Stimulated activated CD4-positive, alpha-beta T cell treated with anti-CD3 and anti-CD28 coated beads, TNF-alpha, amount 100 ng/mL, for 24 hours (primary cell): ENCODE measurements around the gene KATNIP.

Source experiments
- DNase-seq, 3 experiments: peaks; one replicate each; pipeline ENCODE4 v3.0.0-alpha.2; 2020; ENCODE audit warnings: low read depth in 3 of 3

Gene KATNIP

GRCh38 chr16:27582883-27583282 lies 32.9 kb downstream of the KATNIP start:
- DNase-seq: no peak

- no peak for DNase-seq
Observed at GRCh38 chr16:27583634-27584033, 33.7 kb downstream of the KATNIP start.

GRCh38 chr16:27585200-27585599 lies 35.3 kb downstream of the KATNIP start:
- DNase-seq: no peak

GRCh38 chr16:27586711-27587110 lies 36.8 kb downstream of the KATNIP start:
- no peak for DNase-seq

- DNase-seq: no peak
Observed at GRCh38 chr16:27588057-27588456, 38.1 kb downstream of the KATNIP start.

DNA sequence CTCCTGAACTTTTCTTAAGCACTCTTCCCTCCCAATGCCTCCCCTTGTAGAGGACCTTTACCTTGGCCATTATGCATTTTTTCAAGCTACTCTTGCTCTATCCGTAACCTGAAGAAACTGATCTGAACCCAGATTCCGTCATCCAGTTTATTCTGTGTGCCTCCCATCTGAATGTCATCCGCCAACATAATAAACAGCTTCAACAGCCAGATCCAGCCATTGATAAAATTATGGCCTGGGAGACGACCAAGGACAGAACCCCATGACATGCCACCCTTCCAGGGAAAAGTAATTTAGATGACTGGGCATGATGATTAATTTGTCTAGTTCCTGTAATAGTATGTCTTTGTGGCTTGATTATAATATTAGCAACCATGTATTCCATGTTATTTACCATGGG lies 41.9 kb downstream of the KATNIP start:
- DNase-seq: no peak

GRCh38 chr16:27595475-27595874 lies 45.5 kb downstream of the KATNIP start:
- no peak for DNase-seq

DNA sequence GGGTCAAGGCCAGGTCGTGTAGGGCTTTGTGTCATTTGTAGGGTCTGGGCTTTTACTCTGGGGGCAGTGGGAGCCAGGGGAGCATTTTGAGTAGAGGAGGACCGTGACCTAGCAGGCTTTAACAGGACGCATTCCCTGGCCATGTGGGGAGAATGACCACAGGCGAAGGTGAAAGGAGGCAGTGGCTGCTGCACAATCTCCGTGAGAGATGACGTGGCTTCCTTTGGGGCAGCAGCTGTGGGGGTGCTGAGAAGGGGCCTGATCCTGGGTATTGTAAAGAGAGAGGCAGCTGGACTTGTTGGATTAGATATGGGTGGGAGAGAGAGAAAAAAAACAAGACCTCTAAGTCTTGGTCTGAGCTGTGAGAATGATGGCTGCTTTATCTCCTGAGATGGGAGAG lies 46.0 kb downstream of the KATNIP start:
- DNase-seq: no peak

DNA sequence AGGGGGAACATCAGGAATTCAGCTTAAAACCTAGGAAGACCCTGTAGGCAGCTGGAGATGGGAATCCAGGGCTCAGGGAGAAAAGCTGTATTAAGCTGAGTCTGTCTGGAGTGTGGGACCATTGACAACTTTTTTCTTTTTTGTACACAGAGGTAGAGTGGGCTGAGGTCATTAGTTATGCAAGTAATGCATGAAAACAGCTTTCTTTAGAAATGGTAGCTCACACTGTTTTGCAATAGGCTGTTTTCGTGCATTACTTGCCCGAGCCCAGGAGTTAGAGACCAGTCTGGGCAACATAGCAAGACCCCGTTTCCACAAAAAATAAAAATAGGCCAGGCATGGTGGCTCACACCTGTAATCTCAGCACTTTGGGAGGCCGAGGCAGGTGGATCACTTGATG lies 46.5 kb downstream of the KATNIP start:
- no peak for DNase-seq

DNA sequence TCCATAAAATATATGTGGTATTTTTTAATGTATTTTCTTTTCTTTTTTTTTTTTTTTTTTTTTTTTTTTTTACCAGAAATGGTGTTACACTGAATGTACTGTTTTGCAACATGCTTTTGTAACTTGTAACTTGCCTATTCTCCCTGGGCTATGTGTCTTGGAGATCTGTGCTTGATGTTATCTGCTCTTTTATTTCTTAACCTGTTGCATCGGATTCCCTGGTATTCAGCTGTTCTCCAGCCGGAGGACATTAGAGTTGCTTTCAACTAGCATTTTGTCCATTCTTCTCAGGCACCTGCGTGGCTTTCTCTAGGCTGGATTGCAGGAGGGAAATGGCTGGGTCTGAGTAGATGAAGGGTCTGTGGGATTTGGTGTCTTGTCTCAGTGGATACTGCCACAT lies 47.4 kb downstream of the KATNIP start:
- DNase-seq: no peak

- DNase-seq: no peak
Observed at GRCh38 chr16:27598220-27598619, 48.3 kb downstream of the KATNIP start.

GRCh38 chr16:27598931-27599565 lies 49.1 kb downstream of the KATNIP start:
- DNase-seq: no peak

GRCh38 chr16:27599606-27600005 lies 49.7 kb downstream of the KATNIP start:
- DNase-seq: no peak
